AG08396 (cell line): Measurements from ENCODE around the gene SMAD5.

ENCODE experiments used
- DNase-seq: peaks from one replicate; pipeline ENCODE4 v3.0.0; 2012; ENCODE audit warnings: low spot score, mixed read lengths

Gene SMAD5

GRCh38 chr5:136132557-136133221 is at the start of gene SMAD5:
Gene SMAD5 (plus strand): TSS chr5:136132845. CDS start chr5:136153761, 20,916 bp downstream.
- DNase-seq, result peak; percentile 100

- no peak for DNase-seq
Observed at GRCh38 chr5:136084698-136085097, 47.9 kb upstream of the SMAD5 start.

DNA sequence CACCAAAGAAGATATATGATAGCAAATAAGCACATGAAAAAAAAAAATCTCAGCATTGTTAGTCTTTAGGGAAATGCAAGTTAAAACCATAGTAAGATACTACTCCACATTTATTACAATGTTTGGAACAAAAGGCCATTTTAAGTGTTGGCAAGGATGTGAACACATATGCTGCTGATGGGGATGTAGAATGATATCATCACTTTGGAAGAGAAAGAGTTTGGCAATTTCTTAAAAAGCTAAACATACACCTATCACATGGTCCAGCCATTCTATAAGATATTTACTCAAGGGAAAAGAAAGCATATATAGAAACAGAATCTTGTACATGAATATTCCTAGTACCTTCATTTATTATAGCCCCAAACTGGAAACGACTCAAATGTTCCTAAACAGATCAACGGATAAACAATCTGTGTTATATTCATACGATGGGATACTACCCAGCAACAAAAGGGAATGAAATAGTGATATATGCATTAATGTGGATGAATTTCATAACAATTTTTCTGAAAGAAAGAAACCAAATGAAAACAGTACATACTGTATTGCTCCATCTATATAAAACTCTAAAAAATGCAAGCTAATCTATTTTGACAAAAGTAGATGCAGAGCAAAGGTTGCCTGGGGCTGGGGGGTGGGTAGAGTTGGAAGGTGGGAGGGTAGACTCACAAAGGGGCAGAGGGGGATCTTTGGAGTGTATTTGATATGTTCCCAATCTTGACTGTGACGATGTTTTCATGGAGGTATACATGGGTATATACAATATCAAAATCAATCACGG is 45.7 kb upstream of the SMAD5 start:
- no peak for DNase-seq

DNA sequence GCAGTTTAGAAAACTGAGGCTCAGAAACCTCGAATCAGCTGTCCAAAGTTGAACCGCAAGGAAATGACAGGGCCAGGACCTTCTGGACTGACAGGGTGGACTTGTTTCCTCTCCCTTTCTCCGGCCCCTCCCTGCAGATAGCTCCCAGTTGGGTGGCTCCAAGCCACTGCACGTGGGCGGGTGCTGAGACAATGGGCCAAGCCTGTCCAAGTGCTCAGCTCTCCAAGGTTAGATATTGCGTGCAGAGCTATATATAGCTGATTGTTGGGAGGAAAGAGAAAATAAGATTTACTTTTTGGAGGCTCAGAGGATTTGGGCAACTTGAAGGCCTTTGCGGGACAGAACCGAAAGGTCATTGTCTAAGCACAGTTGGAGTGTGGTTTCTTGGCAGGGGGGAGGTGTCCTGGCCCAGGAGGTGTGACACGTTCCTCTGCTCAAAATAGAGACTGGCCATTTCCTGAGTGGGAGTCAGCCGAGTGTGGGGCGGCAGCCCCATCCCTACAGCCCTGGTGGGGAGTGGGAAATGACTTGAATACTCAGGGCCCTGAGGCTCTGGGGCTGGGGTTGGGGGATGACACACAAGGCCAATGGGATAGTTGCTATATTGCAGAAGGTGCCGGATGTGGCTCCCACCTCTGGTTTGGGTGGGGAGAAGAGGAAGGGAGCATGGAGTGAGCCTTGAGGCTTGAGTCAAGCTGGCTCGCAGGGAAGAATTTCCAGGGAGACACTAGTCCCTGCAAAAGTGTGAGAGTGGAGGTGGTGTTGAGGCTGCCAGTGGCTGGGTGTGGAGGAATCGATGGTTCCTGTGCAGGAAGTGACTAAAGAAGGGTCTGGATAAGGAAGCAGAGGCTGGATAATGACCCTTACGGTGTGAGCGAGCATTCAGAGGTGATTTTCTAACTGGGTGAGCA is 44.4 kb upstream of the SMAD5 start:
- DNase-seq, result peak; percentile 61

DNA sequence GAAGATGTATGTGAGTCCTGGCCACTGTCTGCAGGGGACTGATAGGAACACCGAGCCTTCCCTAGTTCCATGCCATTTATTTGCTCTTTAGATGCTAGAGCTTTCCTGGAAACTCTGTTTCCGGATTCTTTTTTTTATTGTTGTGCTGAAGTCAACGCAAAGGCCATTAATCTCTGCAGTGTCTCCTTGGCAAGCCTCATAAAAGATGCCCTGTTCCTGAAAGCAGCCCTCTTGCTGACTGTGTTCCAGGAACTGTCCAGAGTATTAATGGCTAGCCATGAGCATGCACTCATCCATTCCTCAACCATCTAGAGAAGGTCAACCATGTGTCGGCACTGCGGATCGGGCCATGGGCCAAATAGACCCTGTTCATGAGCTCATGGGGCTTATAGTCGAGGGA is 42.9 kb upstream of the SMAD5 start:
- no peak for DNase-seq

- DNase-seq, result no peak
Observed at GRCh38 chr5:136090319-136090718, 42.3 kb upstream of the SMAD5 start.

DNA sequence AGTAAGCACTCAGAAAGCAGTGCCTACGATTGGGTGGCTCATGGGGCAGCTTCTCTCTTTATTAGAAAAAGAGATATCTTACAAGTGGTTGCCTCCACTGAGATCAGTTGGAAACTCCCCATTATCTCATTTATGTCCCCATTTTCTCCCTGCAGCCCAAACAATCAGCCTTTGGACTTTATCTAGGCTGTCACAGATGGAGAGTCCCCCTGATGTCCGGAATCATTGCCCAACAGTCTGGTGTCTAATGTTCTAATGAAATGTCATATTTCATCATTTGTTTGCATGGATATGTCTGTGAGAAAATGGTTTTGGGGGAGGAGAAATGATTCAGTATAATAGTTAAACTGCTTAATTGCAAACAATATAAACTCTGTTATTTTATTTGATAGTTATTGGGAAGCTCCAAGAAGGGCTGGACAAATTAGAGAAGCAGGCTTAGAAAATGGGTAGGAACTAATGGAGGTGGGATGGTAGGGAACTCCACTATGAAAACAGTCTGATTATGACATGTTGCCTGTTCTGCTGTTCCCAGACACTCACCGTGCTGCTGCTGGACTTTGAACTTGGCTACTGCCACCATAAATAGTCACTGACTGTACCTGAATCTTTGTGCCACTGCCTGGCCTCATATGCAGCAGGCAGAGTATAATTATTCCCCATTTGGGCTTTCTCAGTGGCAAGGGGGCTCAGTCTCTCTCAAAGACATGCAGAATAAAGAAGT is 38.3 kb upstream of the SMAD5 start:
- no peak for DNase-seq

DNA sequence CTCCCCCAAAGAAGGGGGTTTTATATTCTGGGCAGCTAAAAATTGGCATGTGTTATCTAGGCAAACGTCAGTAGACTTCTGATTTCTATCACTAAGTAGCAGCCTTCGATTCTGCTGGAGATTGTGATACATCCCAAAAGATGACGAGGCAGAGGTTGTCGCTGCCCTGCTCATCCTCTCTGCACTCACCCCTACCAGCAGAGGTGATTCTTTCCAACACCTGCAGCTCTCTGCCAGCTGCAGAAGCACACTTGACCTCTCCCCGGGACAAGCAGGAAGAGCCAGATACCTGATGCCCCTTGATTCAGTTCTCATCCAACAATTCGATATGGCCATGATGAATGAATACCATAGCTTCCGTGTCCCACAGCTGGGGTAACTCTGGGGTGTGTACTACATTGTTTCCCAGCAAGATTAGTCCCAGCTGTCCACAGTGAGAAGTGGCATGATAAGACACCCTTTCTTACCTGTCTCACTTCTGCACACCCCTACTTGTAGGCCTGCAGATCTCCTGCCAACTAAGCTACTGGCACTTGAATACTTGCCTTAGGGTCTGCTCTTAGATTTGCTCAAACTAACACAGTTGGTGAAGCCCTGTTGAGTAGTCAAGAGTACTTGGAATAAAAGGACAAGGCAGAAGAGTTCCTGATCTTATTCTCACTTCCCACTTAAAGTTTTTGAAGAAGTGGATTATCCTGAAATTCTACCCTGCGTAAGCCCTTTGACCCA is 37.6 kb upstream of the SMAD5 start:
- no peak for DNase-seq

DNA sequence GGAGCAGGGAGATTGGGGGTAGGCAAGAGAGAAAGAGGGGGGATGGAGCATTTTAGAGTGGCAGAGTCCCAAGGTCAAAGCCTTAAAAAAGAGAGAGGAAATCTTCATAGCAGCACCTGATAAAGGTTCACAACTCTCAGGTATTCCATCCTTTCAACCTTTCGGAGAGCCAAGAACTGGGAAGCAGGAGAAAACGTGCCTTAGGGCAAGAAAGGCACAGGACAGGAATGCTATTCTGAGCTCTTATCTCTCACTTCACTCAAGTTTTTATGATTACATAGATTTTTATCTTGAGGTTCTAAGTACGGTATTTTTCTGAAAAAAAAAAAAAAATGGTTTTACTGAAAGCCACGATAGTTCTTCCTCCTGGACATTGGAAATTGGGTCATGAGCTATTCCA is 34.5 kb upstream of the SMAD5 start:
- no peak for DNase-seq

DNA sequence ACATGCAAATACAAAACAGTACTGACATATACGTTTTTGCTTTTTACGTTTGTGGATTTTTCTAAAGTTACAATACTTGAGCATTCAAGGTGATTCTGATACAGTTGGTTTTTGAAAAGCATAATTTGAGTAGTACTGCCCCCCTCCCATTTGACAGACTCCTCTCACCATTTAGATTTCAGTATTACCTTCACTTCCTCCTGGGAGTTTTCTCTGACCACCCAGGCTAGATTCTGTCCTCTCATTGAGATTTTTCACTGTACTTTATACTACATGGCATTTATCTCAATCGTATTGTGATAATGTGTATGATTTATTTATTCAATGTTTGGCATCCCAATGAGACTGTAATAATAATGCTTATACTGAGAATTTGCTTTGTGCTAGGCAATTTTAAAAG is 32.8 kb upstream of the SMAD5 start:
- DNase-seq, result no peak

GRCh38 chr5:136101884-136102283 is 30.8 kb upstream of the SMAD5 start:
- DNase-seq, result no peak

GRCh38 chr5:136103118-136103517 is 29.5 kb upstream of the SMAD5 start:
- DNase-seq, result no peak

DNA sequence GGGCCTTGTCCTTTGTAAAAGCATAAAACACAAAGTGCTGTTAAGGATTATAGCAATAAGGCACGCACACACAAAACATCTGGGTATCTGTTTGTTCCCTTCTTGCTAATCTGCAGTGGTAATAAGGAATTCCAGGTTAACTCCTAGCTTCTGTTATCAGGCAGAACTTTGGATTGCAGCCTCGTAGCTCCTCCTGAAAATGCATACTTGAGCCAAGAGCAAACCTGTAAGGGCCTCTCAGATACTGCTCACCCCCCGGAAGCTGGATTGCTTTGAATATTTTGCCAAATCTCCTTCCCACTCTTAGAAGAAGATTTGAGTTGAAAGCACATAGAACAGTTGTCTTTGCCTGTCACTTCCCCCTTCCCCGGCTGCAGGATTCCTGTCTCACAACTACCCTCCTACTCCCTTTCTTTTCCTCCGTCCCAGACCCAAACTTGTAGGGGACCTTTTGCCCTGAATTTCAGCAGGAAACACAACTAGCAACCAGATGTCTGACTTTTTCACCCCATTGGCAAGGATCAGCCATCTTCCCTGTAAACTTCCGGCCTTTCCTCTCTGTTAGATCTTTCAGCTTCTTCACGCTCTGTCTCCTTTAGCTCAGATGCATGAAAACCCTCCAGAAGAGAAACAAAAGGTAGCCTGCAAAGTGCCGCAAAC is 28.2 kb upstream of the SMAD5 start:
- no peak for DNase-seq

- no peak for DNase-seq
Observed at GRCh38 chr5:136106351-136107031, 26.2 kb upstream of the SMAD5 start.

GRCh38 chr5:136108180-136108611 is 24.4 kb upstream of the SMAD5 start:
- no peak for DNase-seq

DNA sequence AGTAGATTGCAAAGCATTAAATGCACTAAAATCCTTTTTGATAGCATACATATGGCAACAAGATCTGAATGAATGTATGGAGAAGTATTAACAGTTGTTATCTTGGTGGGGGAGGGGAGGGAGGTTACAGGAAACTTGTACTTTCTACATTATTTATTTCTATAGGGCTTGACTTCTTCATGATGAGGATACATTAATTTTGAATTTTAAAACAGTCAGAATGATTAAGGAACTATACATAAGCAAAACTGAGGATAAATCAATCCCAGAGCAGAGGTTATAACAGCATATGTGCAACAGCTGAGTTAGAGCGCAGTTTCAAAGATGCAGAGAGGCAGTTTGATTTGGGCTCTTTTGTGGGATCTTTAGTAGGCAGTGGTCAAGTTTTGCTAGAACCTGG is 23.9 kb upstream of the SMAD5 start:
- DNase-seq, result no peak

DNA sequence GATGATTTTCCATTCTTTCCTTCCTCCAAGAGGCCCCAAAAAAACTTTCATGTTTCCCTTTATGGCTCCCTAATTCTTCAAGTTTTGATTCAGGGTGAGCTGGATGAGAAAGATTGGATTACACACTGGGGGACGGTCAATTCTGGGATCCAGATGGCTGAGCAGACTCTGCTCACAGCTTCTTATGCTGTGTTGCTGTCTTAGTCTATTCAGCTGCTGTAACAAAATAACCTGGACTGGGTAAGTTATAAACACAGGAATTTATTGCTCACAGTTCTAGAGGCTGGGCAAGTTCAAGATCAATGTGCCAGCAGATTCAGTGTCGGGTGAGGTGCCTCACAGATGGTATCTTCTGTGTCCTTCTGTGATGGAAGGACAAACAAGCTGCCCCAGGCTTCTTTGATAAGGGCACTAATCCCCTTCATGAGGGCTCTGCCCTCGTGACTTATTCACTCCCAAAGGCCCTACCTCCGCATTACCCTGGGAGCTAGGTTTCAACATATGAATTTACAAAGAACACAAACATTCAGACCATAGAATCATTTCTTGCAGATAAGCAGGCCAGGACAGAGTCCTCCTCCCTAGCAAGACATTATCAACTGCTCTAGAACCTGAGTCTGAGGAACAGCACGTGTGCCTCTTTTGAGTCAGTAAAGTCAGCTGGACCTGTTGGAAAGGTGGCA is 23.1 kb upstream of the SMAD5 start:
- no peak for DNase-seq

DNA sequence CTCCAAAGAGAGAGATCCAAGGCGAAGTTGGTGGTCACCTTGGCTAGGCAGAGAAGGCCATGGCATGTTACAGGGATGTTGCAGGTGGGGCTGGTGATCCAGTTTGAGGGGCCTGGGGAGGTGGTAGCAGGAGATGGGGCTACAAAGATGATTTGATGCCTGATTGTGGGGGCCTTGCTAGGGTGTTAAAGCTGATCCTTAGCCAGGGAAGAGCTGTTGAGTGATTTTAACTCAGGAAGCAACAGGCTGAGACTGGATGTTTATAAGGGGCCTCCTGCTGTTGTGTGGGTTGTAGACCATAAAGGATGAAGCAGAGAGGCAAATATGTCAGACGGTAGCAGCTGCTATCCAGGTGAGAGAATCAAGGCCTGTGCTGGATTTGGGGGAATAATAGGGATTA is 19.0 kb upstream of the SMAD5 start:
- no peak for DNase-seq

DNA sequence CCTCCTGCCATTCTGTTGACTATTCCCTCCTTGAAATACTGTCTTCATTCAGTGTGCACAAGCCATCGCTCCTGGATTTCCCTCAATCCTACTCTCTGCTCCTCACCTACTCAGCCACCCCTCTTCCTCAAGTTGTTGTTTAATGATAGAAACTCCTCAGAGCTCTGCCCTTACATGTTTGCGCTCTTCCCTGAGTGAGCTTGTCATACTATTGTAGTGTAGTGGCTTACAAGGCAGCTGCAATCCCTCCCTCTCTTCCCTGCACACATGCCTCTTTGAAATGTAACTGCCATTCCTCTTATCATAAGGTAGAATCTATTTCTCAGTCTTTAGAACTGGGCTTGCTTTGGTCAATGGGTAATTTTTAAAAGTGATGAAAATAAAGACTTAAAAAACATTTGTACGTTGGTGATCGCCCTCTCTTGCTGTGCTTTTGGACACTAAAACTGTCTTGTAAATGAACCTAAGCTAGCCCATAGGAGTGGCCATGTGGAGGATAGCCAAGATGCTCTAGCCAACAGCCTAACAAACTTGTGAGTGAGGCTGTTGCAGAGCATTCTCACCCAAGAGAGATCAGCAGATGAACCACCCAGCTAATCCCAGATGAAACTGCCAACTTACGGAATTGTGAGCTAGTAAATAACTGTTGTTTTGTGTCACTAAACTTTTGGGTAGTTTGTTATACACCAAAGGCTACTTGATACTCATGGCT is 18.1 kb upstream of the SMAD5 start:
- DNase-seq, result no peak
